Measurements from ENCODE around the gene PDCD2L.

- TF ChIP-seq CTCF (IDR thresholded peaks at IDR 0.05; ENCODE audit: low read depth, low read length): no peak
- no peak for TF ChIP-seq POLR2A (IDR thresholded peaks at IDR 0.05; ENCODE audit: extremely low read depth, insufficient read length)
- TF ChIP-seq MYC (IDR thresholded peaks at IDR 0.05; ENCODE audit: low read depth, low read length): no peak
Observed at GRCh38 chr19:34418300-34418699, 14.1 kb downstream of the PDCD2L start.

Data from NB4 (cell line).